ENCODE results near the gene ATXN7.

The ATXN7 gene

GRCh38 chr3:63905731-63906620, 42.3 kb downstream of the ATXN7 start:
- DNase-seq (ENCODE audit: low spot score), result no peak

GRCh38 chr3:63908081-63908736, 44.5 kb downstream of the ATXN7 start:
- peak; percentile 17 for DNase-seq (ENCODE audit: low spot score)

- DNase-seq (ENCODE audit: low spot score), result no peak
Observed at GRCh38 chr3:63908776-63909175, 45.1 kb downstream of the ATXN7 start.

GRCh38 chr3:63909431-63909830, 45.8 kb downstream of the ATXN7 start:
- DNase-seq (ENCODE audit: low spot score), result no peak

- DNase-seq (ENCODE audit: low spot score), result no peak
Observed at GRCh38 chr3:63910001-63910400, 46.3 kb downstream of the ATXN7 start.

- no peak for DNase-seq (ENCODE audit: low spot score)
Observed at GRCh38 chr3:63910891-63911290, 47.2 kb downstream of the ATXN7 start.

- DNase-seq (ENCODE audit: low spot score), result peak; percentile 19
Observed at GRCh38 chr3:63911509-63911872, 47.8 kb downstream of the ATXN7 start.

GRCh38 chr3:63911873-63912767, 48.5 kb downstream of the ATXN7 start, which contains the start of gene SCAANT1:
SCAANT1 (minus strand) TSS chr3:63912383.
- DNase-seq (ENCODE audit: low spot score), result peak; percentile 95

- DNase-seq (ENCODE audit: low spot score), result peak; percentile 41
Observed at GRCh38 chr3:63912768-63913588, 49.3 kb downstream of the ATXN7 start.

GRCh38 chr3:63914312-63914711, 50.6 kb downstream of the ATXN7 start:
- DNase-seq (ENCODE audit: low spot score), result peak; percentile 55

- DNase-seq (ENCODE audit: low spot score), result peak; percentile 74
Observed at GRCh38 chr3:63918321-63918720, 54.7 kb downstream of the ATXN7 start.

GRCh38 chr3:63920001-63920400, 56.3 kb downstream of the ATXN7 start:
- DNase-seq (ENCODE audit: low spot score), result no peak

- no peak for DNase-seq (ENCODE audit: low spot score)
Observed at GRCh38 chr3:63921741-63922482, 58.2 kb downstream of the ATXN7 start.

GRCh38 chr3:63922491-63923199, 59.0 kb downstream of the ATXN7 start:
- DNase-seq (ENCODE audit: low spot score), result no peak

GRCh38 chr3:63926309-63926708, 62.6 kb downstream of the ATXN7 start:
- no peak for DNase-seq (ENCODE audit: low spot score)

GRCh38 chr3:63927422-63928280, 64.0 kb downstream of the ATXN7 start:
- DNase-seq (ENCODE audit: low spot score), result no peak

- DNase-seq (ENCODE audit: low spot score), result no peak
Observed at GRCh38 chr3:63931290-63931689, 67.6 kb downstream of the ATXN7 start.

- DNase-seq (ENCODE audit: low spot score), result no peak
Observed at GRCh38 chr3:63932509-63933212, 69.0 kb downstream of the ATXN7 start.

All from GM03348 (cell line).